ENCODE measurements around the gene BANF1.
"Not testable (repeated sequence)": the region's sequence is repeated elsewhere in the genome, so short reads cannot be mapped to it uniquely, and the experiment has no call there.

BANF1 gene

DNA sequence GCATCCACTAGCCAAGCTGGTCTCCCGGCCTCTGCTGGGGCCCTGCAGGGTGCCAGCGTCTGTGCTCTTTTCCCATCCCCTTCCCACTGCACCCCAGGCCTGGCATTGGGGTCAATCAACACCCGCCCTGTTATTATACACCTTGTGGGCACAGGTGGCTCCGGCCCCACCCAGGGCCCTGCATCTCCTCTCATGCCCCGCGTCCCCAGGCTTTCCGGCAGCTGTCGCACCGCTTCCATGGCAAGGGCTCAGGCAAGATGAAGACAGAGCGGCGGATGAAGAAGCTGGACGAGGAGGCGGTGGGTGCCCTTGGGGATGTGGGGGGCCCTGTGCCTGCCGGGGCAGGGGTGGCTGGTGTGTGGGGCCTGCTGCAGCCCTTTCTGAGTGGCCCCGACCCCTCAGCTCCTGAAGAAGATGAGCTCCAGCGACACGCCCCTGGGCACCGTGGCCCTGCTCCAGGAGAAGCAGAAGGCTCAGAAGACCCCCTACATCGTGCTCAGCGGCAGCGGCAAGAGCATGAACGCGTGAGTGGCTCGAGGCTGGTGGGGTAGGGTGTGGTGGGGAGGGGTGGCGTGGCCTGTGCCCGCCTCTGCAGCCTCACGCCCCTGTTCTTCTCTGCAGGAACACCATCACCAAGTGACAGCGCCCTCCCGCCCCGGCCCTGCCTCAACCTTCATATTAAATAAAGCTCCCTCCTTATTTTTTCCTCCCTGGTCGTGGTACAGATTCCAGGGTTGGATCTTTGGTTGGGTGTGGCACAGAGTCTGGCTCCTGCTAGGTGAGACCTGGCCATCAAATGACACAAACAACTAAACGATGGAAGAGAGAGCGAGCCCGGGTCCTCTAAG lies 23.7 kb upstream of the BANF1 start:
- no peak for DNase-seq

DNA sequence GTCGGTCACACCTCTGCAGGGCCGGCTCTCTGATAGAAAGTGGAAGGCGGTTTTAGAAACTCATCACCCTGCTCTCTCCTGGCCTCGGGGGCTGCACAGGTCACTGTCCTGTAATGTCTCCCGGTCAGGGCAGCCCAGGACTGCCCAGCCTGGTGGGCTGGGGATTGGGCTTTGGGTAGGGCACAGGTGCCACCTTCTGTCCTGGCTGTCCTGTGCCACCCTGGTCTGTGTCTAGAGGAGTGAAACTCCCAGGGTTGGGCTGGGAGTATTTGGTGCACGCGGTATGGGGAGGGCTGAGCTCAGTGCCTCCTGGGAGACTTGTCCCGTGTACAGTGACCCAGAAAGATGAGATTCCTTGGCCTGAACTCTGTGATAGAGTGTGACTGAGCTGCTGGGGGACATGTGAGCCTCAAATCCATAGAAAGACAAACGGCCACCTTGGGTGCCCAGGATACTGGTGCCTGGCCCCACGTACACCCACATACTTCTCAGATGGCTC lies 23.0 kb upstream of the BANF1 start:
- DNase-seq: no peak

DNA sequence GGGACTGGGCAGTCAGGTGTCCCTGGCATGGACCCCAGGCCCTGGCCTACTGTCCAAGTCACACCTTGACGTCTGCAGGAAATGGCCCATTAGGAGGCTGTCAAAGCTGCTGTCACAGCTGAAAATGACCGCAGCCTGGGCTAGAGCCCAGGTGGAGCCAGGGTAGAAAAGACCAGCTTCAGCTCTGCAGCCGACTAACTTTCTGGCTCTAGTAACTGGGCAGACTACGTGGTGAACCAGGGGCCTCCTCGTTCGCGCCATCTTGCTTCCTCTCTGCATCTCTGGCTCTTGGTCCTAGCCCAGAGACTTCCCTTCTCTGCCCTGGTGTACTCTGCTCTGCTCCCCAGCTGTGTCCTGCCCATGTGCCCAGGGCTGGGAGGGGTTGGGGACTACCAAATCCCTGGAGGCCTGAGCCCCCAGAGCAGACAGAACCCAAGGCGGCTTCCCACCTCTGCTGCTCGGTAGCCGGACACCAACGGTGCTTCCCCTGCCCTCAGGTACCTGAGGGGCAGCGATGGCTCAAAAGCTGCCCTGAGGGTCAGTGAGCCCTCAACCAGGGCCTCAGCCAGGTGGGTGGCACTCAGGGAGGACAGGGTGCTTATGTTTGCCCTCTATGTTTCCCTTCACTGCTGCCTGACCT lies 21.1 kb upstream of the BANF1 start:
- DNase-seq: no peak

DNA sequence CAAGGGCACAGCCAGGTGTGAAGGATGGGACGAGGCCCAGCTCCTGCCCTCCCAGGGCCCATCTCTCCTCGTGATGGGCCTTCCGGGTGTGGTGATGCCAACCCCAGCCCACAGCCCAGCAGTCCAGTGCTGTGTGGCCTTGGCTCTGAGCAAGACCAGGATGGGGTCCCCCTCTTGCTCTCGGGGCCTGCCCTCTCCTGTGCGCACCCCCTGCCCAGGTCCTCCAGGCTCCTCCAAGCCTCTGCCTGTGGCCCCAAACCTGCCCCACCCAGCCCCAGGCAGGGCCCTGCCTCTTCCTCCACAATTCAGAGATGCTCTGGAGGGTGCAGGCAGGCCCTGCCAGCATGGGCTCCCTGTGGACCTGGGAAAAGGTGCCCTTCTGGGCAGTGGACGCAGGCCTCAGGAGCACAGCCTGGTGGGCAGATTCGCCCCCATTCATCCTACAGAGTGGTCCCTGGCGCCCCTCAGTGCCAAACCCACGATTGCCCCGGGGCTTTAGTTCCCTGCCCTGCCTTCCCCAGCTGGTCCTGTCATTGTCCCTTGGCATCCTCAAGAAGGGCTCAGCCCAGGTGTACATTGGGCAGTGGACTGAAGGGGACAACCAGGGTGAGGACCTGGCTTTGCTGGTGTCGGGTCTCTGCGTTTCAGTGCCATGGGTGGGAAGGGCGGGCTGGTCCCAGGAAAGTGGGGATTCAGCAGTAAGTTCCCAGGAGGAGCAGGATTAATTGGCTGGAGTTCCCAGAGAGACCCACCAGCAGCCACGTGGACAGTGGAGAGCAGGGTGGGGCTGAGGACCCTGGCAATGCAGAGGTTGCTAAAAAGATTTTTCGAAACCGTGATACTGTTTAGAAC lies 20.1 kb upstream of the BANF1 start:
- DNase-seq: no peak

DNA sequence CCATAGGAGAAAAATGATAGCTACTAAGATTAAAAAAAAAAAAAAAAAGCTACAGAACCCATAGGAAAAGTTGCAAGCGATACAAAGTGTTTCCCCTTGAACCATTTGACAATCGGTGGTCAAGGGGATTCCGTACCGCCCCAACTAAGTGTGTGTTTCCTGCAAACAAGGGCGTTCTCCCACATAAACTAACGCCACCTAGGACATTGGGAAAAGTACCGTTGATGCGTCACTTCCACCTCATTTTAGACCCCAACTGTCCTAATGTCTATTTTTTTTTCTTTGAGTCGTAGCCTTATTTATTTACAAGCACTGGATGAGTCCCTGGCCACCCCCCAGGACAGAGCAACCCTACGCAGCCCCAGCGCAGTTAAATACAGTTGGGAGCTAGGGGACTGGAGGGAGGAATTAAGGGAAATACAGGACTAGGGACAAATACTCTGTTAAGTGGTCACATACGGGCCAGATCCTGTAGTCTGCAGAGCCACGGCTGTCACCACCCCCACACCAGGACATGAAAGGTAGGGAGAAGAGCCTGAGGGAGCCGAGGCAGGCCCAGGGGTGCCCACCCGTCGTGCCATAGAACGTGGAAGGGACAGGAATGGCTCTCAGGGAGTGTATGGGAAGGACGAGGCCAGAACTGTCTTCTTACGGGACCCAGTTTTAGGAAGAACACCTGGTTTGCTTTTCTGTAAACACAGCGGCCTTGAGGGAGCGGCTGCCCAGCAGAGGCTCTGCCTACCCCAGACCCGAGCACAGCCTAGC lies 19.3 kb upstream of the BANF1 start:
- no peak for DNase-seq

DNA sequence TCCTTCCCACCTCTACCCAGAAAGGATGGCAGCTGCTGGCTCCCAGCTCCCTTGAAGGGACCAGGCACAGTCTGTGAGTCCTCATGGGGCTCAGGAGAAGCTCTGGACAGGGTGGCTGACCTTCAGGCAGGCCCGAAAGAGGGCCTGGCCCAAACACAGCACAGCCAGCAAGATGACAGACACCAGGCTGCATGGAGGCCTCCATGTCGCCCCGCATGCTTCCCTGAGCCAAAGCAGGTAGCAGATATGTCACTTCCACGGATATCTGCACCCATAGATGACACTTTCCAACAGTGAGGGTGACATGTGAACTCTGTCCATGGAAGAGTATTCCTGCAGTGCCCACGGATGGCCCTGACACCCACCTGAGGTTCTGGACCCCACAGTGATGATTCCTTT lies 18.7 kb upstream of the BANF1 start:
- DNase-seq: no peak

DNA sequence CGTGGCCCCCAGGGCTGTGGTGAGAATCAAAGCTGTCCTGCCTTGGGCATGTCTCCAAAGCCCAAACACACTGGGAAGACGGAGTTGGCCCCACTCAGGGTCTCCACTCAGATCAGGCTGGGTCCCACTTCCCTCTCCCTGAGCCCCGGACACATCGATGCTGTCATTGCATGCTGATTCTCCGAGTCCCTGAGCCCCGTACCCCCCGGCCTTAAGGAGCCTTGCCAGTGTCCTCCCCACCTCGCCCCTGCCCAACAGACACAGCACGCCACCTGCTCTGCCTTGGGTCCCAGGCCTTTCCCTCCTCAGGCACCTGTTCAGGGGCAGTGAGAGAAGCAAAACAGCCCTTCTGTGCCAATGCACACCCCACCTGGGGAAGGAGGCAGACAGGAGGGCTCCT lies 15.0 kb upstream of the BANF1 start:
- no peak for DNase-seq

DNA sequence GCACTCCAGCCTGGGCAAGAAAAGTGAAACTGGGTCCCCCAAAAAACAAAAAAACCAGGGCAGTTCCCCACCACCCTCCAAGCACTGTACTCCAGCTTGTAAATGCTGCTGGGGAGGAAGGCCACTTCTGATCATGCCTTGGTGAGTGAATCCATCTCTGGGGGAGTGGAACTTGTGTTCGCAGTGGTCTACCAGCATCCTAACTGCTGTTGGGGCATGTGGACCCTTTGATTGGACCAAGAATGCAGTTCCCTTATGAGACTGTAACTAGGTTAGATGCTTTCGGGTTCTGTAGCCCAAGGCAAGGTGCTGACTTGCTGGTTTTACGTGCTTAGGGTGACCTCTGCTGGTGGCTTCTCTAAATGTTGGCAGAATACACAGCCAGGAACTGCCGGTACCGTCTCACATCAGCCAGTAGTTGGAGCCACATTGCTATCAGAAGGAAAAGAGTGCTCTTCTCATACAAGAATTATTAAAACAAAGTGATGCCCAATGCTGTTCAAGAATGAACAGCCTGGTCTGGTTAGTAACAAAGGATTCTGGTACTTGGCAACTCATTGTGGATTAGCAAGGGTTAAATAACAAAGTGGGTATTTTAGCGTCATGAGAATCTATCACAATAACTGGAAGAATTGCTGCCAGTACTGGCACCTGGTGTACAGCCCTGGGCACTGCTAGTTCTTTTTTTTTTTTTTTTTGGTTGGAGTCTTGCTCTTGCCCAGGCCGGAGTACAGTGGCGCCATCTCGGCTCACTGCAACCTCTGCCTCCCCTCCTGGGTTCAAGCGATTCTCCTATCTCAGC lies 13.3 kb upstream of the BANF1 start:
- DNase-seq: peak; percentile 93

DNA sequence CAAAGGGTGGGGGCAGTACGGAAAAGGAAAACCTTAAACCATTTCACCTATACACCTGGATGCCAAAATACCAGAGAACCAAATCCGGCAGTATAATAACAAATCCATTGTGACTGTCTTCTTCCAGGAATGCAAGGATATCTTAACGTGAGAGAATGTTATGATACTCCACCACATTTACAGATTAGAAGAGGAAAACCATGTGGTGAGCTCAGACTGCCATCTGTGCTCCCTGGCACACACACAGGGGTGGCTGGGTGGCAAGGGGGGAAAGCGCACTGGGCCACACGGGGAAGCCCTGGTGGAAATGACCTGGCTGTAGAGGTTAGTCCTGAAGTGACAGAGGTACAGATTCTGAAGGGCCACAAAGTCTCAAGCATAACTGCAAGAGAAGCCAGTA lies 10.2 kb upstream of the BANF1 start:
- DNase-seq: peak; percentile 16

DNA sequence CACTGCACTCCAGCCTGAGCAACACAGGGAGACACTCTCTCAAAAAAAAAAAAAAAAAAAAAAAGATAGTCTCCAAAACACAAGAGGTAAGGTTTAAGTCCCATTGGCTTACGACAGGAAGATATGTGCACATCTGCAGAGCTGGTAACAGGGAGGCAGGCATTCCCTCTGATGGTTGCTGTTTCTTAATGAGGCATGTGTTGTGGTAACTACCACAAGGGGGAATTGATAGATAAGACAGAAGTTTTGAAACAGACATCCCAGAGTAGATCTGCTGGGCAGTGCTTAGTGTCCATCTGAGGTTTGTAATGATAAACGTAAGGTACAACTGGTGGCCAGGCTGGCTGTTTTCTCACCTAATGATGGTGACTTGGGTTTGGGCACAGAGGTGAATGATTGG lies 5.0 kb upstream of the BANF1 start:
- DNase-seq: no peak

DNA sequence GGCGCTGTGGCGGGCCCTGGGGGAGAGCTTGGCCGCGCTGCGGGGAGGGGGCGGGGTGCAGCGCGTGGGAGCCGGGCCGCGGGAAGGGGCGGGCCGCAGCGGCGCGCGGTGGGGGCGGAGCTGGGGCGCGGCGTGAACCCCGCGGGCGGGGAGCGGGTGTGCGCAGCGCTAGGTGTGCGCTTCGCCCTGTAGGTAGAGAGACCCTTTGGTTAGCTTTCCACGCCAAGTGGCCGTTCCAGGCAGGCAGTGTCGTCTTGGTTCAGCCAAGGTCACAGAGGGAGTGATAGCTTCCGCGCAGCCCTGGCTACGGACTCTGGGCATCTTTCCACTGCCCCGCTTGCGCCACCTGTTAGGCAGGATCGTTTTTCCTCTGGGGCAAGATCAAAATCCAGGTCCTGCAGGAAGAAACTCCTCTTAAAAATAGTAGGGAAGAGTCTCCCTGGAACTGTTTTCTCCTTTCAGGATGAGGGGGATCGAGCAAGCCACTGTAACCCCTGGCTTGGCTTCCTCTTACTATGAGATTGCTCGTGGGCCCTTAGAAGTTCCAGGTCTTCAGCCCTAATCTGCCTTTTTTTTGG lies 434 bp downstream of the BANF1 start:
- no peak for DNase-seq

DNA sequence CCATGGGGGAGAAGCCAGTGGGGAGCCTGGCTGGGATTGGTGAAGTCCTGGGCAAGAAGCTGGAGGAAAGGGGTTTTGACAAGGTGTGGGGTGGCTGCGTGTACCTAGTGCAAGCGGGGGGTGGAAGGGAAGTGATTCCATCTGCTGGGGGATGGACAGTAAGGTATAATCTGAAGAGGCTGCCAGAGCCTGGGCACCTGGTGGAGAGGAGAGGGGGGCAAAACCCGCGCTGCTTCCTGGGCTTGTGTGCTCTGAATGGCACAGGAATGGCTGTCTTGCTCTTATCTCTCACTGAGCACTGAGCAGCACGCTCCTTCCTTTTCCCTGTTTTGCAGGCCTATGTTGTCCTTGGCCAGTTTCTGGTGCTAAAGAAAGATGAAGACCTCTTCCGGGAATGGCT lies 988 bp downstream of the BANF1 start:
- DNase-seq: no peak

DNA sequence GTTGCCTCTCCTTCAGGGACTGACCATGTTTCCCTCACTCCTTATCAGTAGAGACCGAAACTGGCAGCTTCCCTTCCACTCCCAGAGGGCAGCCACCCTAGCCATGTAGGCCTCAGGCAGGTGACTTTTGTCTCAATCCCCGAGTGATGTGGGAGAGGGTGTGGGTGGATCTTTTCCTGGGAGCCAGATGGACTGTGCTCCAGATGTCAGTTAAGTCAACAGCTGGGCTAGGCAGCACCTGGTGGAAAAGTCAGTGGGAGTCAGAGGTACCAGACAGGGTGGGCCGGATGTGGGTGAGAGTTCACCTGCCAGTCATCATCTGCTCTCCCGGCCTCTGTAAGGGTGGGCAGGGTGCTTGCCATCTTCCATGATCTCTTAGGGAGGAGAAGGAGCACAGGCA lies 1.9 kb downstream of the BANF1 start:
- no peak for DNase-seq

DNA sequence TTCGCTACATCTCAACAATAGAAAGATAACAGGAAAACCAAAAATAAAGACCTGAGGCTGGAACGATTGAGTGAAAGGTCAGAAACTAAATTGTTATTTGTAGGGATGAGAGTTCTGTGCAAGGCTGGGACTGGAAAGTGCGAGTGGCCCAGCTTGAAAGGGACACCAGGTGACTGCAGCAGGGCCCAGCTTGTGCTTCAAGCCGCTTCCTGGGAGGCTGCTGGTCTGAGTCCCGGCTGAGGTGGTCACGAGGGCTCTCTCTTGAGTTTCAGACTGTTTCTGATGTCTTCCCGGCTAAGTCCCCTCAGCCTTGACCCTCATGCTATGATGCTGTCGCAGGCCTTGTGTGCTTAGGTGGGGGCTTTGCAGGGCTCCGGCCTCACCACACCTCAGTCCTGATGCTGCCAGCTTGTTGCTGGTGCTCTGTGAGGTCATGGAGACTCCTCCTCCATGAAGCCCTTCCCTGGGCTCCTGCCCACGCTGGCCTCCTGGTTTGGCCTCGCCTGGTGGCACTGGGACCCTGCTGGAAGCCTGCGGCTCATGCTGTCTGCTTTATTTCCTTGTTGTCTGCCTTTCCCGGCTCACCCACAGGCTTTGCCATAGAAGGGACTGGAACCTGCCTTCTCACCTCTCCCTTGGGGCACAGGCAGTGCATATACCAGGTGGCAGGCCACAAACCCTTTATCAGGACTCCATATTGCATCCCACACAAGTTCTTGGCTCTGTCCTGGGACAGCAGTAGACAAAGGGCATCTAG lies 4.0 kb downstream of the BANF1 start:
- DNase-seq: no peak

DNA sequence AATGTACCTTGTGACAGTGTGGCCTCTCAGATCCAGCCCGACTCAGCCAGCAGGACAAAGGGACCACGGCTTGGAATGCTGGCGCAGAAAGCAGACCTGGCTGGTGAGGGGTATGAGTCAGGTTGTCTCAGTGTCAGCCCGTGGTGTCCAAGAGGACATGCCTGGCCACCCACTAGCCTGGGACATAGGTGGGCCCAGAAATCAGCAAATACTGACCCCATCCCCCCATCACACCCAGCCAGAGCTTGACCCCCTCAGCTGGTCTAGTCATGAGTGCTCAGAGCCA lies 4.5 kb downstream of the BANF1 start:
- DNase-seq: no peak

DNA sequence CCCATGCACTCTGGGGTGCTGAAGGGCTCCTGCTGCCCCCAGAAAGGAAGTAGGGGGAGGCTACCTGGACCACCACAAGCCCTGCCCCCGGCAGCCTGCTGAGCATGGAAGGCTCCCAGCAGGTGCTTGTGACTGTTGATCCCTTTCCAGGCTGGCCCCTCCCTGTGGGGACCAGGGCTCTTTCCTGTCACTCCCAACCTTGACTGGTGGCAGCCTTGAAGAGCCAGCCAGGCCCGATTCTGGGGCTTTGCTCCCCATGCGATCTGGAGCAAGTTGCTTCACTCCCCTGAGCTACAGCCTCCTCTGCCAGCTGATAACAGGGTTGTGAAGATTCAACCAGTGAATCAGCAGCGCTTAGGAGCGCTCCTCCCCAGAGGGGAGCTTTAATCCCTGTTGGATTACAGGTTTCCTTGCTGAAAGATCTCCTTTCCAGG lies 4.9 kb downstream of the BANF1 start:
- DNase-seq: no peak

DNA sequence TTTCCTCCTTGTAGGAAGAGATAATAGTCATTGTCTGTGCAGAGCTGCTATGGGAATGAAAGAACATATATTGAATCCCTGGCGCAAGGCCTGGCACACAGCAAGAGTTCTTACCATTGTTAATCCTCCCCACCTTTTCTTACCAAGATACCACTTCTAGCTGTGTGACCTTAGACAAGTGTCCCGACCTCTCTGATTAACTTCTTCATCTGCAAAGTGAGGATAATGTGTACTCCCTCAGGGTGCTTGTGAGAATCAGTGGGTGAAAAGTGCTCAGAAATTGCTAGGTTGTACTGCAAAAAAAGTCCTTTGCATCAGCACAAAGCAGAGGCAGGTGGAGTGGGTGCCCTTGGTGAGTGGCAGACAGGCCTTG lies 5.8 kb downstream of the BANF1 start:
- no peak for DNase-seq

DNA sequence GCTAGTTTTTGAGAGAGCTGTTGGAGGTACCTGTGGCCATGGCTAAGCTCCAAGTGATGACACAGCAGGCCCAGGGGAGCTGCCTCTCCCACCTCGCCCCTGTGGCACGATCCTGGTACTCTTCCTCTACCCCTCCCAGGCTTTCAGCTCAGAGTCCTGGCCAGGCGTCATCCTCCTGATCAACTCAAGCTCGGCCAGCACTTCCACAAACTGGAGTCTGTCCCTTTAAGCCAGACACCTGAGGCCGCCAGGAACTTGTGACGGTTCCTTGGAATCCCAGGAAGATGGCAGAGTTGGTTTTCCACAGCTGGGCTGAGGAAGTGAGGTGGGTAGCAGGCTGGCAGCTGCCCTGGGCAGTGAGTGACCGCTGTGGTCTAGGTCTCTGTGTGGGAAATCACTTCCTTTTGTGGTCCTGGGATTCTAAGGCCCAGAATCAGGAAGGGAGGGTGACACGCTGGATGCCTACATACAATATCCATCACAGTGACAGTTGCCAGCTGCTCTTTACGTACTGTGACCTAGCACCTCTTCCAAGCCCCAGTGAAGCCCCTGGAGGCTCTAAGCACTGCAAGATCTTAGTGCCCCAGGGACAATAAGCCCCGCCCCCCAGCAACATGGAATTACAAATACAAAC lies 6.3 kb downstream of the BANF1 start:
- no peak for DNase-seq

DNA sequence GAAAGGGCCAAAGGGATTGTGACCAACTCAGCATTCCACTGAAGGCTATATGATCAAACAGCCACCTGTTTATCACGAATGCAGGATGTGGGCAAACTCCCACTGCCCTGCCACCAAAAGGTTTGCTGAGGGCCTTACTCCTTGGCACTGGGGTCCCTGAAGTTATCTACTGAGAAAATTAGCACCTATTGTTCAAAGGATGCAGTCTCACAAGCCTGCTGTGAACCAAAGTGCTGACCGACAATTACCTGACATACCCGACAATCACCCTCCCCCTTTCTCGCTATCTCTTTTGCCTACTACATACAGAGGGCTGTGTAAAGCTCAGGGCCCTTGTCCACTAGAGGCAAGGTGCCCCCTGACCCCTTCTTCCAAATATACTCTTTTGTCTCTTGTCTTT lies 7.7 kb downstream of the BANF1 start:
- not testable (repeated sequence) for DNase-seq

DNA sequence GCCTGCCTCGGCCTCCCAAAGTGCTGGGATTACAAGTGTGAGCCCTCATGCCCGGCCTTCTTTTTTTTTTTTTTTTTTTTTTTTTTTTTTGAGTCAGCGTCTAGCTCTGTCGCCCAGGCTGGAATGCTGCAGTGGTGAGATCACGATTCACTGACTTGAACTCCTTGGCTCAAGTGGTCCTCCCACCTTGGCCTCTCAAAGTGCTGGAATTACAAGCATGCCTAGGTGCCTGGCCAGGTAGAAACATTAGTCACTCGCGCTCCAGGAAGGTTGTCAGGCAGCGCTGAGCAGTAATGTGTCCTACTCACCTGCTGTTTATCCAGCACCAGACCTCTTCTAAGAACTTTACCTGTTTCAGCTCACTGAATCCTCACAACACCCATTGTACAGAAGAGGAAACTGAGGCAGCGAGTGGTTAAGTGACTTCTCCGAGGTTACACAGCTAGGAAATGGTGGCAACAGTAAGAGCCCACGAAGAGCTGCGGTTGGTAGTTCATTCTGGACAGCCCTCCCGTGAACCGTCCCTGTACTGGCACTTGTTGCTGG lies 9.0 kb downstream of the BANF1 start:
- no peak for DNase-seq
